Measurements from ENCODE around the gene CELF2. TPM values are rescaled to one million over a fixed set of nuclear protein-coding genes. Genes with fewer than 3 reads are reported as not detected.
"Not testable (repeated sequence)": the region's sequence is repeated elsewhere in the genome, so short reads cannot be mapped to it uniquely, and the experiment has no call there.

Gene CELF2
- total RNA-seq, 1 donor from 2014 or later, result 33.8 TPM

DNA sequence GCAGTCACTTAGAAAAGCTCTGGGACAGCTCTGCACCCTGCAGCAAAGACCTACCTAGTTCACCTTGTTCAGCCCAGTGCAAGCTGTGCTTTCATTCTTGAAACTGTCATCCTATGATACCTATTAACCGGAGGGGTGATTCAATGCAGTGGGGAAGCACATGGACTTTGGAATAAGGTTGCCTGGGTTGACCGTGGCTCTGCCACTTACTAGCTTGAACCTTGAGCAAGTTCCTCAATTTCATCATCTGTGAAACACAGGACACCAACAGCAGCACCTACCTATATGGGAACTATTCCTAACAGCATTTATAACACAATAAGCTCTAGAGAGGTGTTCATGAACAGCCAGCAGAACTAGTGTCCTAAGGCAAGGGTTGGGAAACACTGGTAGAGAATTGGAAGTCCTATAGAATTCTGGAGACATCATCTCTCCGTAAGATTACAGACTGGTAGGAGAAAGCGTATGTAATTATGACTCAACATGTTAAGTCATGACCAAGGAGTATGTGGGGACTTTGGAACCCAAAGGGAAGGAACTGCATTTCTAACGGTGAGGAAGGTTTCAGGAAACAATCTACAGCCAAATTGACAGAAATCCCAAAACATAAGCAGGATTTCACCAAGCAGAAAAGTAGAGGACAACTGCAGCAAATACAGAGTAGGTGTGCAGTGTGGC lies 323.8 kb downstream of the CELF2 start:
- Mint-ChIP-seq H3K27me3 (ENCODE audit: unreplicated experiment) (peaks cover 12% of the 10 kb centered on the region), H3K9me3 (ENCODE audit: unreplicated experiment) (no peaks in the 10 kb centered on the region), H3K4me1 (ENCODE audit: unreplicated experiment) (no peaks in the 10 kb centered on the region), H3K27ac (ENCODE audit: unreplicated experiment) (no peak overlapping the region), H3K36me3 (ENCODE audit: unreplicated experiment) (no peaks in the 10 kb centered on the region), H3K4me3 (ENCODE audit: unreplicated experiment) (no peak overlapping the region)
- DNase-seq (ENCODE audit: extremely low spot score, unreplicated experiment), result no peak
- TF ChIP-seq, protein P1, sequence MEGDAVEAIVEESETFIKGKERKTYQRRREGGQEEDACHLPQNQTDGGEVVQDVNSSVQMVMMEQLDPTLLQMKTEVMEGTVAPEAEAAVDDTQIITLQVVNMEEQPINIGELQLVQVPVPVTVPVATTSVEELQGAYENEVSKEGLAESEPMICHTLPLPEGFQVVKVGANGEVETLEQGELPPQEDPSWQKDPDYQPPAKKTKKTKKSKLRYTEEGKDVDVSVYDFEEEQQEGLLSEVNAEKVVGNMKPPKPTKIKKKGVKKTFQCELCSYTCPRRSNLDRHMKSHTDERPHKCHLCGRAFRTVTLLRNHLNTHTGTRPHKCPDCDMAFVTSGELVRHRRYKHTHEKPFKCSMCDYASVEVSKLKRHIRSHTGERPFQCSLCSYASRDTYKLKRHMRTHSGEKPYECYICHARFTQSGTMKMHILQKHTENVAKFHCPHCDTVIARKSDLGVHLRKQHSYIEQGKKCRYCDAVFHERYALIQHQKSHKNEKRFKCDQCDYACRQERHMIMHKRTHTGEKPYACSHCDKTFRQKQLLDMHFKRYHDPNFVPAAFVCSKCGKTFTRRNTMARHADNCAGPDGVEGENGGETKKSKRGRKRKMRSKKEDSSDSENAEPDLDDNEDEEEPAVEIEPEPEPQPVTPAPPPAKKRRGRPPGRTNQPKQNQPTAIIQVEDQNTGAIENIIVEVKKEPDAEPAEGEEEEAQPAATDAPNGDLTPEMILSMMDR (IDR thresholded peaks at IDR 0.05), result no peak

DNA sequence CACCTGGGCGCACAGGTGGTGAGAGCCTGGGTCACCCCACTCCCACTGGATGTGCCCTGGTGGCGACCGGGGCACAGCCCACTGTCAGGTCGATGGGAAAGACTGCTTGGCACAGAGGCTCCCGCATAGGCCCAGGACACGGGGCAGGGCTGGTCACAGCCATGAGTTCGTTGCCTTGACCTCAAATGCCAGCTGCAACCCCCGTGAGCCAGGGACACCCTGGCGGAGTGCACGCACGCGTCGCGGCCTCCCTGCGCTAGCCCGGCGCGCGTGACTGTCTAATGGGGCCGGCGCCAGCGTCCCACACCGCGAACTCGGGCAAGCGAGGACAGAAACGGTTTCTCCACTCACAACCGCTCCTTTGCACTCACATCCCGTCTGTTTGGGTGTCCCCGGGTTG lies 326.4 kb downstream of the CELF2 start:
- Mint-ChIP-seq H3K4me1 (ENCODE audit: unreplicated experiment) (no peaks in the 10 kb centered on the region), H3K9me3 (ENCODE audit: unreplicated experiment) (no peaks in the 10 kb centered on the region), H3K27me3 (ENCODE audit: unreplicated experiment) (peaks cover 19% of the 10 kb centered on the region), H3K4me3 (ENCODE audit: unreplicated experiment) (no peak overlapping the region), H3K36me3 (ENCODE audit: unreplicated experiment) (no peaks in the 10 kb centered on the region), H3K27ac (ENCODE audit: unreplicated experiment) (no peak overlapping the region)
- TF ChIP-seq, protein P1 (IDR thresholded peaks at IDR 0.05), result no peak
- DNase-seq (ENCODE audit: extremely low spot score, unreplicated experiment), result no peak

DNA sequence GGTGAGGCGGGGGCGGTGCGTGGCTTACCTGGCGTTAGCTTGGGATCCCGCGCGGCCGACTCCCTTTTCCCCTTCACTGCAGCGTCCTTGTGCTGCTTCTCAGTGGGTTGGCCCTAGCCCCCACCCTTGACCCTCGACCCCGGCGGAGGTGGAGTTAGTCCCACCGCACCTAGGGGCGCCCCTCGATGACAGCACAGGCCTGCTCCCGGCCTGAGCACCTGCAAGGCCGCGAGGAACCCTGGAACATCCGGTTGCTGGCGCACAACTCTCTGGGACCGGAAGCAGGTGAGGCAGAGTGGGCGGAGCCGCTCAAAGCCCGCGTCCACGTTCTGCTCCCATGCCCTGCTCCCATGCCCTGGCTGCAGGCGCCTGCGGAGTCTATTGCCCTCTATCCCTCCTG lies 326.9 kb downstream of the CELF2 start:
- no peak overlapping the region for H3K27ac Mint-ChIP-seq (ENCODE audit: unreplicated experiment)
- peaks cover 19% of the 10 kb centered on the region for H3K27me3 Mint-ChIP-seq (ENCODE audit: unreplicated experiment)
- no peaks in the 10 kb centered on the region for H3K36me3 Mint-ChIP-seq (ENCODE audit: unreplicated experiment)
- no peak overlapping the region for H3K4me3 Mint-ChIP-seq (ENCODE audit: unreplicated experiment)
- no peaks in the 10 kb centered on the region for H3K9me3 Mint-ChIP-seq (ENCODE audit: unreplicated experiment)
- TF ChIP-seq, protein P1 (IDR thresholded peaks at IDR 0.05), result no peak
- no peaks in the 10 kb centered on the region for H3K4me1 Mint-ChIP-seq (ENCODE audit: unreplicated experiment)
- DNase-seq (ENCODE audit: extremely low spot score, unreplicated experiment), result no peak

DNA sequence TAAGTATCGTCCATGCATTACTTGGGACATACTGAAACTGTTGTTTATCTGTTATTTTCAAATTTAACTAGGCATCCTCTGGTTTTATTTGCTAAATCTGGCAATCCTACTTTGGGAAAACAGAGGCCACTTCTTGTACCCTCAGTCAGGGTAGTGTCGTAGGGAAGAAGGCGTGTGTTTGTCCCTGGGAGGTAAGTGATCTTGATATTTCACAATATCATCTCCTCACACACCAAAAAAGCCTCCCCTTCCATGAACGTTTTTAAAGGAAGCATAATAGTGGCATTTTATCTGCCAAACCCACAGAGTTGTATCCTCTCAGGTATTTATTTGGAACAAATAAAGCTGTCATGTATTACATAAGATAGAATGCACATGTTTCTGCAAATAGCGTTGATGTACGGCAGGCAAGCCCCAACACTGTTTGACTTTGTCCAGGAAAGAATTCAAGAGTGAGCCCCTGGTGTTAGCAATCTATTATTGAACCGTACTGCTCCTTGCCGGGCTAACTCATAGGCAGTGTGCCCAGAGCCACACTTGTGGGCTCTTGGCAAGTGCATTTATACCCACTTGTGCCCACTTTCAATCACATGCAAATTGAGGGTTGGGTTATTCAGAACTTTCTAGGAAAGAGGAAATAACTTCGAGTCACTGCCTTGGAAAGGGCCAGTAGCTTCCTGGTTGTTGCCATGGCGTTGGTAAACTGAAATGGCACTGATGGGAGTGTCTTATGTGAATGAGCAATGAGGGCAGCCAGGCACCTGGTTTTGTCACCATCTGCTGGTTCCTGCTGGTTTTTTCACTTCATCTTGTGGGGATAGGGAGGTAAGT lies 327.8 kb downstream of the CELF2 start:
- no peak for DNase-seq (ENCODE audit: extremely low spot score, unreplicated experiment)
- Mint-ChIP-seq H3K4me1 (ENCODE audit: unreplicated experiment) (no peaks in the 10 kb centered on the region), H3K27me3 (ENCODE audit: unreplicated experiment) (peaks cover 19% of the 10 kb centered on the region), H3K27ac (ENCODE audit: unreplicated experiment) (no peak overlapping the region), H3K4me3 (ENCODE audit: unreplicated experiment) (no peak overlapping the region), H3K36me3 (ENCODE audit: unreplicated experiment) (no peaks in the 10 kb centered on the region), H3K9me3 (ENCODE audit: unreplicated experiment) (no peaks in the 10 kb centered on the region)
- TF ChIP-seq, protein P1 (IDR thresholded peaks at IDR 0.05), result no peak

DNA sequence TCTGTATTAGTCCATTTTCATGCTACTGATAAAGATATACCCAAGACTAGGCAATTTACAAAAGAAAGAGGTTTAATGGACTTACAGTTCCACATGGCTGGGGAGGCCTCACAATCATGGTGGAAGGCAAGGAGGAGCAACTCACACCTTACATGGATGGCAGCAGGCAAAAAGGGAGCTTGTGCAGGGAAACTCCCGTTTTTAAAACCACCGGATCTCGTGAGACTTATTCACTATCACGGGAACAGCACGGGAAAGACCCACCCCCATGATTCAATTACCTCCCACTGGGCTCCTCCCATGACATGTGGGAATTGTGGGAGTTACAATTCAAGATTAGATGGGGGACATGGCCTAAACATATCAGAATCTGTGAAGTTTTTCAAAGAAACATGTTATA lies 329.9 kb downstream of the CELF2 start:
- H3K36me3 Mint-ChIP-seq (ENCODE audit: unreplicated experiment); H3K9me3 Mint-ChIP-seq (ENCODE audit: unreplicated experiment); H3K4me3 Mint-ChIP-seq (ENCODE audit: unreplicated experiment); H3K4me1 Mint-ChIP-seq (ENCODE audit: unreplicated experiment); H3K27ac Mint-ChIP-seq (ENCODE audit: unreplicated experiment); H3K27me3 Mint-ChIP-seq (ENCODE audit: unreplicated experiment); DNase-seq (ENCODE audit: extremely low spot score, unreplicated experiment): not testable (repeated sequence)

All from osteocyte (in vitro differentiated cells).